Muscle layer of duodenum (tissue), 2 donors: ENCODE data around the gene FBXW7.
A peak's percentile ranks its signal among the peaks of the same experiment; 100 is the strongest.

Experiments used
- H3K27ac ChIP-seq: one replicate; pipeline ENCODE4 v1.7.0; 2013; ENCODE audit warnings: mild to moderate bottlenecking, low read length
- H3K27me3 ChIP-seq: one replicate; pipeline ENCODE4 v1.7.0; 2013; ENCODE audit warnings: low read depth, mild to moderate bottlenecking, control low read depth, low read length
- H3K36me3 ChIP-seq, 2 donors: one replicate each; pipeline ENCODE4 v1.7.0; 2013; ENCODE audit warnings: low read length in 2 of 2, control low read depth in 1 of 2, mild to moderate bottlenecking in 1 of 2; ENCODE audit not compliant: insufficient read depth in 2 of 2, control insufficient read depth in 1 of 2
- H3K4me1 ChIP-seq, 2 donors: one replicate each; pipeline ENCODE4 v1.7.0; 2013; ENCODE audit warnings: low read length in 2 of 2, mild to moderate bottlenecking in 2 of 2, control low read depth in 1 of 2, moderate library complexity in 1 of 2; ENCODE audit not compliant: insufficient read depth in 2 of 2, control insufficient read depth in 1 of 2
- H3K4me3 ChIP-seq, 2 donors: one replicate each; pipeline ENCODE4 v1.7.0; 2013; ENCODE audit warnings: low read length in 2 of 2, low read depth in 1 of 2, mild to moderate bottlenecking in 1 of 2
- H3K9me3 ChIP-seq, 2 donors: one replicate each; pipeline ENCODE4 v1.7.0; 2013; ENCODE audit warnings: low read length in 2 of 2, control low read depth in 1 of 2, mild to moderate bottlenecking in 1 of 2; ENCODE audit not compliant: control insufficient read depth in 1 of 2
- donor health status: healthy.

FBXW7 gene

DNA sequence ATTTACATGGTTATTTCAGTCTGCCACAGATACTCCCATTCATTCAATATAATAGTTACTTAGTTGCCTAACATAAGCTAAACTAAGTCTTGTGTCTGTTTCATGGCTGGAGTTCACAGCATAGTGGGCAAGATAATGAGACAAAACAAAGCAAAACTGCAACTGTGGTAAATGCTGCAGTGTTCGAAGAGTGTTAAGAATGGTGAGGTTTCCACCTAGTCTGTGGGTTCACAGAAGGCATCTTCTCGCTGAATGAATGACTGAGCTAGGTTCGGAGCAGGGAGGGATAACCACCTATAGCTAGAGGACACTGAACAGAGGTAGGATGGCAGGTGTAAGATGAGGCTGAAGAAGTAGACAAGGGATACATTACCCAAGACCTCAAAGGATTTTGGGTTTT lies 171.0 kb downstream of the FBXW7 start:
- Histone ChIP-seq H3K27me3 (no peaks in the 10 kb centered on the region), H3K9me3 (no peaks in the 10 kb centered on the region), H3K36me3 (no peaks in the 10 kb centered on the region), H3K4me1 (no peaks in the 10 kb centered on the region), H3K4me3 (no peak overlapping the region), H3K27ac (no peak overlapping the region)

DNA sequence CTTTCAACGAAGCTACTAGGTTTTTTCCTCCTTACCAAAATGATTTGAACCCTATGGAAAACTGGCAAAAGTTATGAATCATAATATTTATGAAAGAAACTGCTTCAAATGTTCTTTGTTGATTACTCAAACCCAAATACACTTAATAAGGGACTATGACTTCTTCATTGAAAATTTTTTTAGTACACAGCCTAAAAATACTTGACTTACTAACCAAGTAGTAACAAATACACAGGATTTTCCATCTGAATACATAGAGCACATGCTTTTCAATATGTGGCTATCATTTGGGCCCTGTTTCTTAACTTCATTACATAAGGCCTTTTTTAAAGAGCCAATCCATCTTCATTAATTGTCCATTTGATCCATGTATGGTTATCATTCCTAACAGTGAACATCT lies 171.5 kb downstream of the FBXW7 start:
- H3K36me3 ChIP-seq, result no peaks in the 10 kb centered on the region
- peaks cover 0 to 3% of the 10 kb centered on the region in 2 donors for H3K4me1 ChIP-seq
- H3K9me3 ChIP-seq, result no peaks in the 10 kb centered on the region
- no peak overlapping the region for H3K27ac ChIP-seq
- H3K4me3 ChIP-seq, result no peak overlapping the region
- H3K27me3 ChIP-seq, result no peaks in the 10 kb centered on the region

DNA sequence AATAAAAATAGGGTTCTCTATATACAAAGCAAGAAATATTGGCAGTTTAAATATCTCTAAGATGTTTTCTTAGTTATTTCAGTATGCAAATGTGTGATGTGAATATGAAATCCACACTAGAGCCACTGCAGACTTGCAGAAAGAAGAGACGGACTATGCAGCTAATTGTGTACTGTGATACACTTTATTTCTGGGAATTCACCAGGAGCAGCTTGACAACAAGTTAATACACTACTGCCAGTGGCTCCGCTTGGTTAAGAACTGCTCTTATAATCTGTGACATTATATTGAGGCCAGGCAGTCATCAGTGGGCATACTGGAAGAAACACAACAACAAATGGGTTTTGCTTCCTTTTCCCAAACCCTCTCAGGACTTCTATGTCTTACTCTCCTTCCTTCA lies 172.0 kb downstream of the FBXW7 start:
- Histone ChIP-seq H3K27me3 (no peaks in the 10 kb centered on the region), H3K4me3 (no peak overlapping the region), H3K36me3 (no peaks in the 10 kb centered on the region), H3K4me1 (peaks cover 0 to 3% of the 10 kb centered on the region in 2 donors), H3K9me3 (no peaks in the 10 kb centered on the region), H3K27ac (no peak overlapping the region)

DNA sequence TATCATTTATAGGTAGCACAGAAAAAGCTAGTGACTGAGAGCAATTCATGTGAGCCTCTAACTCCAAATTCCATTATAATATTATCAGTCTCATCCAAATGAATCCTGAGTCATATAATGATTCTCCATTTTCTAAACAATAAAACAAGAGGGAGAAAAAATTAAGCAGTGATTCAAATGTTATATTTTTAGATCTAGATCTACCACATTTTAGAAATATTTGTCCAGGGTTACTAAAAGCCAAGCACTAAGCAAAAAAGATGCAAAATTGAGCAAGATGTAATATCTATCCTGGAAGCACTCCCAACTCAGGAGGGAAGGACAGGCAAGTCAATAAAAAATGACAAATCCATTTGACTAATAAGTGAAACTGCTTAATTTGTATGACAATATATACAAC lies 172.8 kb downstream of the FBXW7 start:
- no peaks in the 10 kb centered on the region for H3K36me3 ChIP-seq
- H3K27ac ChIP-seq, result no peak overlapping the region
- H3K27me3 ChIP-seq, result no peaks in the 10 kb centered on the region
- H3K4me3 ChIP-seq, result no peak overlapping the region
- H3K9me3 ChIP-seq, result no peaks in the 10 kb centered on the region
- H3K4me1 ChIP-seq, result peaks cover 0 to 3% of the 10 kb centered on the region in 2 donors

DNA sequence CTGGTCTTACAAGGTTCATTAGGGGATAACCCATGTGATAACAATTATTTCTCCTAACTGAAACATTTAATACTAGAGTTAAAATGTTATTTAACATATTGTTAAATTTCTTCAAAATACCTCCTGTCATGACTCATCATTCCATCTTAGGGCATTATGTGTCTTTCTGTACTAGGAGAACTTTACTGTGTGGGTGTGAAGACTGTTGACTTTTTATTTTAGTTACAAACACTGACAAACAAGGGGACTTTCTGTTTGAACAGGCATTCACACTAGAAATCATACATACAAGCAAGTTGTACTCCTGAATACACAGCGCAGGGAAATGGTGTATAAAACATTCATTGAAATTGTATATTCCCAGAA lies 175.9 kb downstream of the FBXW7 start:
- no peak overlapping the region for H3K27ac ChIP-seq
- H3K4me3 ChIP-seq, result no peak overlapping the region
- H3K4me1 ChIP-seq, result peaks cover 0 to 9% of the 10 kb centered on the region in 2 donors
- no peaks in the 10 kb centered on the region for H3K9me3 ChIP-seq
- H3K36me3 ChIP-seq, result no peaks in the 10 kb centered on the region
- no peaks in the 10 kb centered on the region for H3K27me3 ChIP-seq

DNA sequence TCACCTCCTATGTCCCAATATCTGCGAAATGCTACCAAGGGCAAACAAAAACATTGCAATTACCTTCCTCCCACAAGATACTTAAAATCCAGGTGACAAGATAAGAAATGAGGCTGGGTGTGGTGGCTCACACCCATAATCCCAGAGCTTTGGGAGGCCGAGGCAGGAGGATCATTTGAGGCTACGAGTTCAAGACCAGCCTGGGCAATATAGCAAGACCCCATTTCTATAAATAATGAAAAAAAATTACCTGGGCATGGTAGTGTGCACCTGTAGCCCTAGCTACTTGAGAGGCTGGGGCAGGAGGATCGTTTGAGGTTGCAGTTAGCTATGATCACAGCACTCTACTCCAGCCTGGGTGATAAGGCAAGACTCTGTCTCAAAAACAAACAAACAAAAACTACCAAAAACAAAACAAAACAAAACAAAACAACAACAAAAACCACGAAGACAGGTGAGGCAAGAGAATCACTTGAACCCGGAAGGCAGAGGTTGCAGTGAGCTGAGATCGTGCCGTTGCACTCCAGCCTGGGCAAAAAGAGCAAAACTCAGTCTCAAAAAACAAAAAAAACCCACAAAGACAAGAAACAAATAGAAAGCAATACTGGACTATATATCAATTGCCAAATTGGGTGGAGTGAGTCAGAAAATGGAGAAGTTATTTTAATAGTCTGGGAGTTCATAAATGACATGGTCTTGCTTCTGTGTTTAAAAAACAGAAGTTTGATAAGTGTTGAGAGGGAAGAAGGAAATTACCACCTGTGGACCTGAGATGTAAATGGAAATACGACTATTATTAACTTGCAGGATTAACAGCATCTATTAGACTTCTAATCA lies 176.5 kb downstream of the FBXW7 start:
- Histone ChIP-seq H3K4me1 (peaks cover 0 to 9% of the 10 kb centered on the region in 2 donors), H3K27me3 (no peaks in the 10 kb centered on the region), H3K36me3 (no peaks in the 10 kb centered on the region), H3K27ac (no peak overlapping the region), H3K4me3 (no peak overlapping the region), H3K9me3 (no peaks in the 10 kb centered on the region)

DNA sequence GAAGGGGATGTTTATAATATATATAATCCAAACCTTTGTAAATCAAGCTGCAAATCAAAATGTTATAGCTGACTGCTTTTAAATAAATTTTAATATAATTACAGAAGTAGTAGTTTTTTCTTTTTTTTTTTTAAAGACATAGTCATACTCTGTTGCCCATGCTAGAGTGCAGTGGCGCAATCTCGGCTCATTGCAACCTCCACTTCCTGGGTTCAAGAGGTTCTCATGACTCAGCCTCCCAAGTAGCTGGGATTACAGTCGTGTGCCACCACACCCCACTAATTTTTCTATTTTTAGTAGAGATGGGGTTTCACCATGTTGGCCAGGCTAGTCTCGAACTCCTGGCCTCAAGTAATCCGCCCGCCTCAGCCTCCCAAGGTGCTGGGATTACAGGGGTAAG lies 178.7 kb downstream of the FBXW7 start:
- no peak overlapping the region for H3K4me3 ChIP-seq
- H3K36me3 ChIP-seq, result no peaks in the 10 kb centered on the region
- H3K4me1 ChIP-seq, result peaks cover 0 to 9% of the 10 kb centered on the region in 2 donors
- H3K27me3 ChIP-seq, result no peaks in the 10 kb centered on the region
- H3K9me3 ChIP-seq, result no peaks in the 10 kb centered on the region
- H3K27ac ChIP-seq, result no peak overlapping the region

DNA sequence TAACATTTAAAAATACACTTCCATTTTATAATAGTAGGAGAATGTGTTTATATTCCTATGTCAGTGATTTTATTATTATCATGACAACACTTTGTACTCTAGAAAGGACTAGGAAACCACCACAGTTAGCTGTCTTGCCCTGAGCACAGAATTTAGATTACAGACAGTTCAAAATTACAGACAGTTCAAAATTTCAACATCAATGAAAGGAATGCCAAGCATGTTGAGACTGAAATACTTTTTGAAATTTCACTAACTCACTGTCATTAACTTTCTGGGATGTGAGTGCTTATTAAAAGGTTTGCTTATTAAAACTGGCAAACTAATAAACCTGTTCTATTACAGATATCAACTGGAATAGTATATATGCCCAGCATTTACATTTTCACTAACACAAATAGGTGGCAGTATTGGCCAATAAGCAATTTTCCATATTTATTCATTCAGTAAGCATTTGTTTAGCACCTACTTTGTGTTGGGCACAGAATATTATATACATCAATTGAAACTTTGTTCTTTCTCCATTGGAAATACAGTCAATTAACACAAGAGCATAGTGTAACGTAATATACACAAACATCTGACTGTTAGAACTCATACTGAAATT lies 179.4 kb downstream of the FBXW7 start:
- H3K4me1 ChIP-seq, result peaks cover 0 to 9% of the 10 kb centered on the region in 2 donors
- no peak overlapping the region for H3K27ac ChIP-seq
- H3K27me3 ChIP-seq, result no peaks in the 10 kb centered on the region
- H3K36me3 ChIP-seq, result no peaks in the 10 kb centered on the region
- no peaks in the 10 kb centered on the region for H3K9me3 ChIP-seq
- H3K4me3 ChIP-seq, result no peak overlapping the region

DNA sequence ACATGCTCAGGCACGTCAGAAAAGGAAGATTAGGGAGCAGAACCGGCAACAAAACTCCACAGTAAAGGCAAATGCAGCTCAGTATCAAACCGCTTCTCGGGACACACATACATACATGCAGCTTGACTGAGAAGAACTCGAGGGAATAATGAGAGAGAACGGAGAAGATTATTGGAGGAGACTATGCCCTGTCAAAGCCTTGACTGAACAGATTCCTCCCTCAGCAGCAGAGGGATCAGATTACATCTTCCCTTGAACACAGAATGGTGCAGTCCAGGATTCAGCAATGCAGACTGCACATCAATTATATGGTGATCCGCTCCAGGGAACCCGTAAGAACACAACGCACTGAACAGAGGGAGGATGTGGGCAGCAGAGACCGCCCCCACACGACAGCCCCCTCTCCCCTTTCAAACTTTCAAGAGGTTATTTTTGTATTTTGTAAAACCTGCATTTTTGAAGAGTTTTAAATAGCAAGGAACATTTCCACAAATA lies 183.2 kb downstream of the FBXW7 start:
- H3K4me1 ChIP-seq, result peaks cover 0 to 13% of the 10 kb centered on the region in 2 donors
- H3K9me3 ChIP-seq, result no peaks in the 10 kb centered on the region
- no peaks in the 10 kb centered on the region for H3K27me3 ChIP-seq
- peak overlapping the region; percentile 61 for H3K27ac ChIP-seq
- H3K36me3 ChIP-seq, result no peaks in the 10 kb centered on the region
- H3K4me3 ChIP-seq, result peak overlapping the region; percentile 60 to 65

DNA sequence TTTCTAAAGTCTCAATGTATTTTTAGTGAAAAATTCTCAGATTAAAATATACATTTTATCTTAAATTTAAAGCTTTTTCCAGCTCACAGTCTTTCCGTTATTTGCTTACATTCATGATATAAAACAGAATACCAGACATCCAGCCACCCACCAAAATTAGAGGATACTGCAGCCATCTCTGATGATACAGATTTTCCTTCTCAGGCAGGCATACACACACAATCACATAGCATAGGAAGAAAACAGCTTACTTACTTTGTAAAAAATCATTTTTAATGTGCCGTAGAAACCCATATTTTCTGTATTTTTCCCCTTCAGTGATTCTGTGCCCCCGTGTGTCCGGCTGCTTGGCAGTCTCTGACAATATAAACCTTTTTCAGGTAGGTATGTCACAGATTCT lies 183.7 kb downstream of the FBXW7 start:
- peaks cover 0 to 13% of the 10 kb centered on the region in 2 donors for H3K4me1 ChIP-seq

DNA sequence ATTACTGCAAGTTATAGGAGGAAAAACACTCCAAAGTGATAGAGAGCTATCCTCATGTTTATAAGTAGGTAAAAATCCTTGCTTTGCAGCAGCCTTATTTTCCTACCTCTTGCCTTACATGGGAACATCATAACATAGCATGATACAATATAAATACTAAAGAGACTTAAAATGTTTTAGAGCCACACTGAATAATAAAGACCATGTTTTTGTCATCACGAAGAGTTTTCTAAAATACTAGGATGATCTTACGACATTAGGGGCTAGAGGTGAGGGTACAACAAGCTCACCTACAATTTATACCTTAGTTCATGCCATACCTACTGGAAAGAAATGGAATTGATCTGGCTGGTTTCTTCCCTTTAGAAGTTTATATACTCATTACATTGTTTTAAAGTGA lies 184.8 kb downstream of the FBXW7 start:
- H3K4me3 ChIP-seq, result peak overlapping the region; percentile 60 to 65
- peaks cover 0 to 7% of the 10 kb centered on the region in 2 donors for H3K36me3 ChIP-seq
- no peaks in the 10 kb centered on the region for H3K9me3 ChIP-seq
- H3K4me1 ChIP-seq, result peaks cover 0 to 12% of the 10 kb centered on the region in 2 donors
- no peak overlapping the region for H3K27ac ChIP-seq
- no peaks in the 10 kb centered on the region for H3K27me3 ChIP-seq

More for the DNA sequence above, 183.7 kb downstream of the FBXW7 start:
- Histone ChIP-seq H3K27ac (peak overlapping the region; percentile 61), H3K9me3 (no peaks in the 10 kb centered on the region), H3K27me3 (no peaks in the 10 kb centered on the region), H3K4me3 (peak overlapping the region; percentile 60 to 65), H3K36me3 (no peaks in the 10 kb centered on the region)
